SH-SY5Y (cell line): ENCODE measurements around the gene P4HA3.

Source experiments
- GATA2 ChIP-seq: IDR thresholded peaks from 2 replicates; pipeline ENCODE4 v1.6.1; 2011; ENCODE audit warnings: mild to moderate bottlenecking, low read depth, low read length
- GATA3 ChIP-seq: IDR thresholded peaks from 2 replicates; pipeline ENCODE4 v1.6.1; 2011; ENCODE audit warnings: low read depth, mild to moderate bottlenecking, low read length, moderate library complexity

DNA sequence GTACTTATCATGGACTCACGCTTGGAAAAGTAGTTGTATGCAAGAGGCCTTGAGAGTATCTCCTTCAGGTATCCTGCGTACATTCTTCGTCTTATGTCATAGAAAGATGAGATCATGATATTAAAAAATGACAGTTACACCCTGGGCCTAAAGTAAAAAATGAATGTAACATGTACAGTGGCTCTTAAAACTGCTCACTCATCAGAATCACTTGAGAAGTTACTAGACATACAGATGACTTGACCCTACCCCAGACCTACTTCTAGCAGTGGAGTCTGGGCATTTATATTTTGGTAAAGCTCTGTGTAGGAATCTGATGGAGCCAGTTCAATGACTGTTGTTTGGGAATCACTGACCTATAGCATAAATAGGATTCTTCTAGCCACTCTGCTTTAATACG is 85.9 kb downstream of the P4HA3 start:
- TF ChIP-seq GATA2: no peak
- TF ChIP-seq GATA3: no peak
